A673 (cell line): Measurements from ENCODE around the gene HSPE1.

ENCODE experiments used
- CTCF ChIP-seq: fragments of 300-800, 200-600 bp; sonication (generic); conservative IDR thresholded peaks from 2 replicates; pipeline ENCODE4 v1.5.1; 2017; ENCODE audit warnings: low read depth, mild to moderate bottlenecking, antibody characterized with exemption, low read length, moderate library complexity, mixed read lengths
- EZH2 ChIP-seq: fragments of 200-600 bp; sonication (generic); IDR thresholded peaks from 2 replicates; pipeline ENCODE4 v1.6.1; 2017; ENCODE audit warnings: borderline replicate concordance, low read depth, mild to moderate bottlenecking, mixed read lengths, antibody characterized with exemption, low read length; ENCODE audit not compliant: poor library complexity, severe bottlenecking

DNA sequence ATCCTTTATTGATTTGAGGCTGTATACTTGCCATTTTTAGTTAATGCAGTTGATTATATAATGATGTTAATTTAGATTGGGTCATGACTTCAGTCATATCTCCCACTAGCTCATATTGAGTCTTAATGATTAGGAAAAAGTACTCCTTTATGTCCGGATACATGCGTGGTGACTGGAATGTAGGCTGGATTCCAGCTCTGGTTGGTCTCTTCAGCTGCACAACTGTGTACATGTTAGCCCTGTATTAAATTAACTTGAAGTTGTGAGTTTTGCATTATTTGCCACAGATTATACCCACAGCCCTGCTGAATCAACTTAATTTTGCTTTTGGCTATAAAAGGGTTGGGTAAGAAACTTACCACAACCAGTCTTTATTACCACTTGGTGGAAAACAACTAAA lies 38.2 kb downstream of the HSPE1 start:
- TF ChIP-seq CTCF = no peak
- no peak for TF ChIP-seq EZH2
